HEK293 (cell line): ENCODE results near the gene CD300LB.

Experiments
- CTCF ChIA-PET: fragments of 350-600 bp; formaldehyde crosslinking; extraction: SDS; loops from one replicate; lab custom pipeline; 2021; ENCODE audit warnings: antibody characterized with exemption; lab: Yijun Ruan, JAX
- POLR2A ChIA-PET: fragments of 300-600 bp; formaldehyde crosslinking; extraction: SDS; loops from one replicate; lab custom pipeline; 2020; ENCODE audit warnings: antibody characterized with exemption, inconsistent platforms; lab: Yijun Ruan, JAX
- H3K27ac ChIP-seq: fragments of 200-500 bp; sonication (Bioruptor generic); 2 replicates; pipeline ENCODE4 v1.5.1; 2014; ENCODE audit warnings: low read depth, low read length, control low read depth, inconsistent platforms; ENCODE audit errors: extremely low read depth
- H3K36me3 ChIP-seq, 2 experiments: fragments of 200-500 bp in 1 of 2; sonication (Bioruptor generic) in 1 of 2; 1 replicate in 1 of 2; 2 replicates in 1 of 2; pipeline ENCODE4 v1.5.1; 2014 to 2017; ENCODE audit warnings: inconsistent platforms in 2 of 2, low read length in 2 of 2; ENCODE audit not compliant: control insufficient read depth in 2 of 2, insufficient read depth in 1 of 2
- H3K4me1 ChIP-seq: fragments of 200-500 bp; sonication (Bioruptor generic); 2 replicates; pipeline ENCODE4 v1.5.1; 2014; ENCODE audit warnings: mild to moderate bottlenecking, low read length, inconsistent platforms; ENCODE audit not compliant: control insufficient read depth, insufficient read depth
- H3K4me3 ChIP-seq: 2 replicates; pipeline ENCODE4 v1.5.1; 2011; ENCODE audit warnings: low read depth, mild to moderate bottlenecking, control low read depth, low read length, moderate library complexity
- H3K9me3 ChIP-seq: fragments of 200-500 bp; sonication (Bioruptor generic); 2 replicates; pipeline ENCODE4 v1.5.1; 2014; ENCODE audit warnings: low read depth, low read length, inconsistent platforms; ENCODE audit not compliant: control insufficient read depth, insufficient read depth
- BCL11B ChIP-seq: fragments of 450-650 bp; formaldehyde crosslinking; IDR thresholded peaks from 2 replicates; pipeline ENCODE4 v1.5.1; 2016; ENCODE audit warnings: low read depth, missing biosample characterization, missing genetic modification characterization
- CTCF ChIP-seq: fragments of 450-650 bp; formaldehyde crosslinking; IDR thresholded peaks from 2 replicates; pipeline ENCODE4 v1.5.1; 2016; ENCODE audit warnings: missing biosample characterization, missing genetic modification characterization
- SCRT1 ChIP-seq: fragments of 450-650 bp; formaldehyde crosslinking; IDR thresholded peaks from 2 replicates; pipeline ENCODE4 v1.5.1; 2016; ENCODE audit warnings: missing biosample characterization, missing genetic modification characterization, borderline replicate concordance
- SCRT2 ChIP-seq: fragments of 450-650 bp; formaldehyde crosslinking; IDR thresholded peaks from 2 replicates; pipeline ENCODE4 v1.5.1; 2016; ENCODE audit warnings: missing biosample characterization, missing genetic modification characterization
- TSHZ1 ChIP-seq: fragments of 450-650 bp; formaldehyde crosslinking; IDR thresholded peaks from 2 replicates; pipeline ENCODE4 v1.5.1; 2016; ENCODE audit warnings: missing biosample characterization, missing genetic modification characterization, borderline replicate concordance
- ZNF157 ChIP-seq: fragments of 450-650 bp; formaldehyde crosslinking; IDR thresholded peaks from 2 replicates; pipeline ENCODE4 v1.5.1; 2016; ENCODE audit warnings: missing biosample characterization, missing genetic modification characterization
- ZNF16 ChIP-seq: fragments of 450-650 bp; formaldehyde crosslinking; IDR thresholded peaks from 2 replicates; pipeline ENCODE4 v1.5.1; 2016; ENCODE audit warnings: low read depth, missing biosample characterization, missing genetic modification characterization
- ZNF19 ChIP-seq: fragments of 450-650 bp; formaldehyde crosslinking; IDR thresholded peaks from 2 replicates; pipeline ENCODE4; 2016; ENCODE audit warnings: missing biosample characterization, missing genetic modification characterization, low read depth
- ZNF324 ChIP-seq: fragments of 450-650 bp; formaldehyde crosslinking; IDR thresholded peaks from 2 replicates; pipeline ENCODE4 v1.5.1; 2016; ENCODE audit warnings: missing biosample characterization, missing genetic modification characterization
- ZNF398 ChIP-seq: fragments of 450-650 bp; formaldehyde crosslinking; IDR thresholded peaks from 2 replicates; pipeline ENCODE4 v1.5.1; 2017; ENCODE audit warnings: missing biosample characterization, missing genetic modification characterization
- ZNF501 ChIP-seq: fragments of 450-650 bp; formaldehyde crosslinking; IDR thresholded peaks from 2 replicates; pipeline ENCODE4 v1.5.1; 2016; ENCODE audit warnings: missing biosample characterization, missing genetic modification characterization
- ZNF560 ChIP-seq: fragments of 450-650 bp; formaldehyde crosslinking; IDR thresholded peaks from 2 replicates; pipeline ENCODE4 v1.5.1; 2017; ENCODE audit warnings: missing biosample characterization, missing genetic modification characterization, borderline replicate concordance
- ZNF623 ChIP-seq: fragments of 450-650 bp; formaldehyde crosslinking; IDR thresholded peaks from 2 replicates; pipeline ENCODE4 v1.5.1; 2016; ENCODE audit warnings: missing biosample characterization, missing genetic modification characterization
- ZNF629 ChIP-seq: fragments of 450-650 bp; formaldehyde crosslinking; IDR thresholded peaks from 2 replicates; pipeline ENCODE4 v1.5.1; 2017; ENCODE audit warnings: missing biosample characterization, missing genetic modification characterization
- ZNF645 ChIP-seq: fragments of 450-650 bp; formaldehyde crosslinking; IDR thresholded peaks from 2 replicates; pipeline ENCODE4; 2016; ENCODE audit warnings: missing biosample characterization, missing genetic modification characterization
- ZNF654 ChIP-seq: fragments of 450-650 bp; formaldehyde crosslinking; IDR thresholded peaks from 2 replicates; pipeline ENCODE4 v1.5.1; 2016; ENCODE audit warnings: low read depth, missing biosample characterization, missing genetic modification characterization
- ZSCAN18 ChIP-seq: fragments of 450-650 bp; formaldehyde crosslinking; IDR thresholded peaks from 2 replicates; pipeline ENCODE4 v1.5.1; 2016; ENCODE audit warnings: missing biosample characterization, missing genetic modification characterization

The CD300LB gene

GRCh38 chr17:74493331-74493833 lies 37.9 kb downstream of the CD300LB start:
- no peaks in the 10 kb centered on the region for H3K9me3 ChIP-seq
- no peaks in the 10 kb centered on the region for H3K4me1 ChIP-seq
- no peak overlapping the region for H3K4me3 ChIP-seq
- no peak overlapping the region for H3K27ac ChIP-seq
- TF ChIP-seq ZNF501 (tag by site-specific recombination) (no peak), ZNF629 (tag by site-specific recombination) (no peak), ZNF654 (tag by site-specific recombination) (peak; percentile 88), CTCF (0 out of 2 replicates have a peak, but pooled peaks have one; percentile 40), SCRT2 (tag by site-specific recombination) (peak; percentile 99), SCRT1 (peak; percentile 96)
- POLR2A ChIA-PET, result no interaction called here
- CTCF ChIA-PET, result interaction anchor here (0.7 to 5.8 kb wide), 14 partner anchors 9 to 253 kb away, joined by 3 to 55 read pairs (median 4); partner anchors contain the start of genes CD300LB and GPR142
- no peaks in the 10 kb centered on the region for H3K36me3 ChIP-seq

- POLR2A ChIA-PET, result no interaction called here
Observed at GRCh38 chr17:74491626-74492025, 39.6 kb downstream of the CD300LB start.

More at GRCh38 chr17:74491626-74492025, 39.6 kb downstream of the CD300LB start:
- Histone ChIP-seq H3K36me3 (no peaks in the 10 kb centered on the region), H3K27ac (no peak overlapping the region), H3K9me3 (no peaks in the 10 kb centered on the region), H3K4me1 (no peaks in the 10 kb centered on the region), H3K4me3 (no peak overlapping the region)
- CTCF ChIA-PET, result interaction anchor here (0.6 to 5.6 kb wide), 9 partner anchors 12 to 124 kb away, joined by 3 to 55 read pairs (median 4); no protein-coding TSS in a partner anchor
- TF ChIP-seq ZNF560 (tag by site-specific recombination) (no peak), ZNF16 (tag by site-specific recombination) (no peak), ZNF398 (tag by site-specific recombination) (no peak), ZNF157 (tag by site-specific recombination) (no peak), BCL11B (tag by site-specific recombination) (no peak), ZNF324 (tag by site-specific recombination) (no peak), TSHZ1 (no peak), ZNF645 (tag by site-specific recombination) (no peak), ZNF19 (tag by site-specific recombination) (no peak), ZNF623 (tag by site-specific recombination) (no peak), ZSCAN18 (tag by site-specific recombination) (no peak)
